Islet of Langerhans (tissue), 1 donor: ENCODE results near the gene KLHL25.

Source experiments
- FAIRE-seq: peaks from one replicate; lab custom pipeline; 2011; peaks lifted over from hg19 to GRCh38; lab: Jason Lieb, UNC

The KLHL25 gene

DNA sequence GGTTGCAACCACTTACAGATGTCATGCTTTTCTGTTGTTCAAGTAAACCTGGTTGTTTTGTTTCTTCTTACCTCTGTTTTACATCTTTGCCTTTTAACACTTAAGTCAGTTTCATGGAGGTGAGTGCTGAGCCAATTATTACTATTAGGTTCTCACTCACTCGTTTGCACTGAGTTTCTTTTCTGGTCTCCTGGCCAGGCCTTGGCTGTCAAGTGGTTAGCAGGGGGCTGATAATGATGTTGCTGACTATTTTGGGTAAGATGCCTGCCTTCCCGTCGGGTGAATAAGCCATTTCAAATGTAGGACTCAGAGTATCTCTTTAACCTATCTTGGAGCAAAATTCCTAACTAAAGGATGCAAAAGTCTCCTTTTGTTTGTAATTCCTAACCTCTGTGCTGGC lies 78.5 kb downstream of the KLHL25 start:
- FAIRE-seq: no peak

GRCh38 chr15:85711580-85712192 lies 83.0 kb downstream of the KLHL25 start:
- no peak for FAIRE-seq

- FAIRE-seq: no peak
Measured at GRCh38 chr15:85710340-85710842, 84.3 kb downstream of the KLHL25 start.
